Measurements from ENCODE around the gene ZNHIT2. TPM values are rescaled to one million over a fixed set of nuclear protein-coding genes. Genes with fewer than 3 reads are reported as not detected.

ZNHIT2 gene
- total and polyA plus RNA-seq, 2 of the 13 experiments (the other 11 are each of a cell fraction or from before 2014, with no cell fraction given), result 1.1 to 6.5 TPM

DNA sequence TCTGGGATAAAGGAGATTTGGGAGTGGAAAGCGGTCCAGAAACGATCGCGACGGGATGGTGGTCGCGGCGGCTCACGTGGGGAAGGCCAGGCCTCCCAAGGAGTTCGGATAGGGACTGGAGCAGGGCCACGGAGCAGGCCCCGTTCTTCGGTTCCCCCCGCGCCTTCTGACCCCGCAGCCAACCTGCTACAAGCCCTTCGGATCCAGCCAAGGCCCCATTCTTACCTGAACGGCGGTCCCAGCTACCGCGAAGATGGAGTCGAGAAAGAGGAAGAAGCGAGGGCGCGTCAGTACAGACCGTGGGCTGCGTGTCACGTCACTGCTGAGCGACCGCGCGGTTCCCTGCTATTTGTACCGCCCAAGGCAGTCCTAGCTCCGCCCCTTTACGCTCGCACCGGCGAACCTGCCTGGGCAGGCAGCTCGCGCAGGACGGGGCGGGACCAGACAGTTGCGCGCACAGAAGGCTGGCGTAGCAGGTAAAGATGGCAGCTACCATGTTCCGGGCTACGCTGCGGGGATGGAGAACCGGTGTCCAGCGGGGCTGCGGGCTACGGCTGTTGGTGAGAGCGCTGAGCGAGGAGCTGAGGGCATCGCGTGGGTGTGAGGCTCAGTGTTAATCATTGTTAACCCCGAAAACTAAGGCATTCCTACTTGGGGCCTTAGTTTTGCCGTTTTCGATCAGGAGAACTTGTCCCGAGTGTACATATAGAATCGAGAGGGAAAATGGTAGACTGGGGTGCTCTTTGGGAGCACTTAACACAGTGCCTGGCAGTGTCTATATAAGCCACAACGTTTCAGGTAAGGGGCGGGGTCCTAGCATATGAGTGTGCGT, 4.6 kb upstream of the ZNHIT2 start, which contains the start of the genes FAU and MRPL49 (continued):
- TF ChIP-seq ZFP62 (CRISPR knock-in tag; IDR thresholded peaks at IDR 0.05), result no peak
- peak; percentile 93 for TF ChIP-seq DNMT3B (CRISPR knock-in tag; conservative IDR thresholded peaks at IDR 0.05)
- 0 out of 2 replicates have a peak, but pooled peaks have one; percentile 34 for TF ChIP-seq ETV6 (CRISPR knock-in tag; conservative IDR thresholded peaks at IDR 0.05)
- TF ChIP-seq HIC2 (CRISPR knock-in tag; IDR thresholded peaks at IDR 0.05; ENCODE audit: low read depth), result no peak
- no peak for TF ChIP-seq ZBTB20 (CRISPR knock-in tag; IDR thresholded peaks at IDR 0.05; ENCODE audit: borderline replicate concordance, low read depth)
- no peak for TF ChIP-seq FIP1L1 (IDR thresholded peaks at IDR 0.05; ENCODE audit: borderline replicate concordance, insufficient read depth, low read depth, low read length)
- 0 out of 2 replicates have a peak, but pooled peaks have one; percentile 57 for TF ChIP-seq SNAI1 (CRISPR knock-in tag; IDR thresholded peaks at IDR 0.05; ENCODE audit: borderline replicate concordance)
- TF ChIP-seq SOX6 (IDR thresholded peaks at IDR 0.05), result no peak
- peak; percentile 64 for TF ChIP-seq SOX6 (CRISPR knock-in tag; IDR thresholded peaks at IDR 0.05)
- no peak; a peak in 1 of 4 replicates for TF ChIP-seq REST (IDR thresholded peaks at IDR 0.05; ENCODE audit: borderline replicate concordance in 1 of 2, low read depth in 1 of 2, low read length in 2 of 2)
- TF ChIP-seq, protein P1, sequence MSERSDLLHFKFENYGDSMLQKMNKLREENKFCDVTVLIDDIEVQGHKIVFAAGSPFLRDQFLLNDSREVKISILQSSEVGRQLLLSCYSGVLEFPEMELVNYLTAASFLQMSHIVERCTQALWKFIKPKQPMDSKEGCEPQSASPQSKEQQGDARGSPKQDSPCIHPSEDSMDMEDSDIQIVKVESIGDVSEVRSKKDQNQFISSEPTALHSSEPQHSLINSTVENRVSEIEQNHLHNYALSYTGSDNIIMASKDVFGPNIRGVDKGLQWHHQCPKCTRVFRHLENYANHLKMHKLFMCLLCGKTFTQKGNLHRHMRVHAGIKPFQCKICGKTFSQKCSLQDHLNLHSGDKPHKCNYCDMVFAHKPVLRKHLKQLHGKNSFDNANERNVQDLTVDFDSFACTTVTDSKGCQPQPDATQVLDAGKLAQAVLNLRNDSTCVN (CRISPR knock-in tag; IDR thresholded peaks at IDR 0.05; ENCODE audit: borderline replicate concordance), result peak; percentile 83; the same call in 1 of the 2 replicates
- TF ChIP-seq ZZZ3 (CRISPR knock-in tag; IDR thresholded peaks at IDR 0.05; ENCODE audit: borderline replicate concordance), result peak; percentile 88; the same call in 1 of the 2 replicates
- TF ChIP-seq CHD4 (IDR thresholded peaks at IDR 0.05; ENCODE audit: borderline replicate concordance, low read length), result no peak
- TF ChIP-seq NCOA2 (CRISPR knock-in tag; IDR thresholded peaks at IDR 0.05), result peak; percentile 30; the same call in 1 of the 2 replicates
- 0 out of 2 replicates have a peak, but pooled peaks have one; percentile 47 for TF ChIP-seq SRF (IDR thresholded peaks at IDR 0.05; ENCODE audit: low read depth, low read length)
- TF ChIP-seq MTA3 (CRISPR knock-in tag; IDR thresholded peaks at IDR 0.05), result no peak
- peak; percentile 28; the same call in 1 of the 2 replicates for TF ChIP-seq STAG1 (CRISPR knock-in tag; IDR thresholded peaks at IDR 0.05)
- TF ChIP-seq HMG20A (CRISPR knock-in tag; IDR thresholded peaks at IDR 0.05; ENCODE audit: borderline replicate concordance), result 0 out of 2 replicates have a peak, but pooled peaks have one; percentile 22
- no peak for TF ChIP-seq ZNF615 (CRISPR knock-in tag; IDR thresholded peaks at IDR 0.05; ENCODE audit: borderline replicate concordance)
- TF ChIP-seq, protein P2, sequence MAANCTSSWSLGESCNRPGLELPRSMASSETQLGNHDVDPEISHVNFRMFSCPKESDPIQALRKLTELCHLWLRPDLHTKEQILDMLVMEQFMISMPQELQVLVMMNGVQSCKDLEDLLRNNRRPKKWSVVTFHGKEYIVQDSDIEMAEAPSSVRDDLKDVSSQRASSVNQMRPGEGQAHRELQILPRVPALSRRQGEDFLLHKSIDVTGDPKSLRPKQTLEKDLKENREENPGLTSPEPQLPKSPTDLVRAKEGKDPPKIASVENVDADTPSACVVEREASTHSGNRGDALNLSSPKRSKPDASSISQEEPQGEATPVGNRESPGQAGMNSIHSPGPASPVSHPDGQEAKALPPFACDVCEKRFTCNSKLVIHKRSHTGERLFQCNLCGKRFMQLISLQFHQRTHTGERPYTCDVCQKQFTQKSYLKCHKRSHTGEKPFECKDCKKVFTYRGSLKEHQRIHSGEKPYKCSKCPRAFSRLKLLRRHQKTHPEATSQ (CRISPR knock-in tag; IDR thresholded peaks at IDR 0.05; ENCODE audit: borderline replicate concordance), result 0 out of 2 replicates have a peak, but pooled peaks have one; percentile 39
- no peak for TF ChIP-seq CENPX (CRISPR knock-in tag; IDR thresholded peaks at IDR 0.05)
